Measurements from ENCODE around the gene THAP5.

DNA sequence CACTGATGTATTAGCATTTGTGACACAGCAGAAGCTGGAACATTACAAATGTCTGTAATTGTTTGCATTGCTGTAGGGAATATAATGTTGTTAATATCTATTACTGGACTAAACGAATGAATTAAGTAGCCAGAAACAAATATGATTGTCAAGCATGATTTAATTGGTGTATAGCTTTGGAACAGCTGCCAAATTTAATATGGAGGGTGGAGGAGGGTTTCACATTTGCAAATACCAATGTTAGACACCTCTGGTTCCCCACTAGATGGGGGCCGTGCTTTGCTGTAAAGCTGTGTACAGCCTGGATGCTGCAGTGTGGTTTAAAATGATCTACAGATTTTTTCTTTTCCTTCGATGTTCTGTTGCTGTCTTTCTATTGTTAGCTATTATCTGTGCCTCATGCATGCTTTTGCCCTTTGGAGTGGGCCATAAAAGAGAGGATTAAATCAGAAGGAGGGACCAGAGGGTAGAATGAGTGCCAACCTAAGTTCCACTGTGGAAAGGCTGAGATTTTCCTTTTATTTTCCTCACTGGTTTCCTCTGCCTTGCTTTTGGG is 23.2 kb upstream of the THAP5 start:
- TF ChIP-seq CTCF (IDR thresholded peaks at IDR 0.05; ENCODE audit: low read depth, low read length) (no peak), MAX (IDR thresholded peaks at IDR 0.05; ENCODE audit: low read depth, low read length) (no peak)

Data from NB4 (cell line).